Transverse colon (tissue), 4 donors: ENCODE measurements around the gene HSCB. TPM values are rescaled to one million over a fixed set of nuclear protein-coding genes. Genes with fewer than 3 reads are reported as not detected.
"Not testable (repeated sequence)": the region's sequence is repeated elsewhere in the genome, so short reads cannot be mapped to it uniquely, and the experiment has no call there.

Source experiments
- DNase-seq: peaks from one replicate; pipeline ENCODE4 v3.0.0-alpha.2; 2019
- H3K27ac ChIP-seq, 4 donors: fragments of 200-600 bp; sonication (generic); 2 replicates each; pipeline ENCODE4 v1.5.1; 2016 to 2018; ENCODE audit warnings: inconsistent platforms in 4 of 4
- H3K27me3 ChIP-seq: fragments of 200-600 bp; sonication (generic); 2 replicates; pipeline ENCODE4 v1.5.1; 2017; ENCODE audit warnings: inconsistent platforms
- H3K36me3 ChIP-seq, 4 donors: fragments of 200-600 bp; sonication (generic); 2 replicates each; pipeline ENCODE4 v1.5.1; 2017 to 2019; ENCODE audit warnings: inconsistent platforms in 4 of 4
- H3K4me1 ChIP-seq, 4 donors: fragments of 200-600 bp; sonication (generic); 2 replicates each; pipeline ENCODE4 v1.5.1; 2017 to 2020; ENCODE audit warnings: inconsistent platforms in 4 of 4
- H3K4me3 ChIP-seq, 4 donors: fragments of 200-600 bp; sonication (generic); 1 replicate in 1 of 4; 2 replicates in 3 of 4; pipeline versions ENCODE4 v1.5.1 to v1.6.1; 2017 to 2019; ENCODE audit warnings: inconsistent platforms in 4 of 4
- H3K9me3 ChIP-seq, 2 donors: fragments of 200-600 bp; sonication (generic); 2 replicates each; pipeline ENCODE4 v1.5.1; 2017 to 2019; ENCODE audit warnings: inconsistent platforms in 2 of 2
- CTCF ChIP-seq, 5 experiments: fragments of 200-600 bp in 3 of 5; fragments of 450-650 bp in 2 of 5; sonication (generic) in 3 of 5; IDR thresholded peaks; 1 replicate in 2 of 5; 2 replicates in 3 of 5; pipeline ENCODE4 v1.5.1; 2016 to 2017; ENCODE audit warnings: antibody characterized with exemption in 5 of 5, inconsistent platforms in 3 of 5, mild to moderate bottlenecking in 2 of 5, moderate library complexity in 1 of 5
- EP300 ChIP-seq: sonication (generic); formaldehyde crosslinking; IDR thresholded peaks from one replicate; pipeline ENCODE4 v1.6.1; 2017; ENCODE audit warnings: antibody characterized with exemption, low read depth
- POLR2A ChIP-seq: fragments of 450-650 bp; IDR thresholded peaks from one replicate; pipeline ENCODE4 v1.6.1; 2016; ENCODE audit warnings: antibody characterized with exemption, mild to moderate bottlenecking, moderate library complexity
- POLR2AphosphoS5 ChIP-seq, 3 donors: sonication (generic); formaldehyde crosslinking; IDR thresholded peaks; one replicate each; pipeline ENCODE4 v1.6.1; 2016; ENCODE audit warnings: antibody characterized with exemption in 3 of 3
- WGBS, 2 donors: methylation state at CpG; one replicate each; pipeline ENCODE4 v1.1.5; 2018; ENCODE audit warnings: low coverage in 1 of 2; 5-methylcytosine and 5-hydroxymethylcytosine counted together
- in situ Hi-C, 4 donors: fragments of 200-750 bp; cut with MboI; loops; one replicate each; pipeline versions ENCODE4 v1.15.0 to v1.15.1; 2017; ENCODE audit warnings: low sequenced_read_pairs in 3 of 4, low pct_ligation_motif_present in 1 of 4, low pct_unique_long_range_greater_than_20kb in 1 of 4
- intact Hi-C: fragments of 100-400 bp; cut with DNase I; formaldehyde crosslinking; loops from one replicate; pipeline ENCODE4 v1.15.1; 2023; ENCODE audit warnings: low total_unique reads
- total RNA-seq, 4 donors: library from RNA; depleted of rRNA; stranded (reverse); fragments of >200 nt; gene quantifications; one replicate each; pipeline ENCODE4 v1.1.0, GENCODE V29; 2016

Gene HSCB
- total RNA-seq, 4 donors from 2014 or later = 2.6 to 25.3 (median 20.5) TPM

GRCh38 chr22:28801845-28802594 lies 60.2 kb downstream of the HSCB start:
- H3K36me3 ChIP-seq = peaks cover 0 to 4% (median under 1%) of the 10 kb centered on the region in 4 donors
- DNase-seq = peak; percentile 38
- H3K27ac ChIP-seq = peak overlapping the region; percentile 98 to 100 (median 100)
- no peaks in the 10 kb centered on the region for H3K9me3 ChIP-seq
- intact Hi-C loops (no loop called here), in situ Hi-C loops (no loop called here)
- peaks cover 12 to 44% (median 37%) of the 10 kb centered on the region in 4 donors for H3K4me1 ChIP-seq
- no peaks in the 10 kb centered on the region for H3K27me3 ChIP-seq
- 28 to 36% methylated on average over 7 to 14 of the region's 14 CpGs for WGBS, 2 donors
- TF ChIP-seq CTCF (IDR thresholded peaks at IDR 0.05) (no peak), POLR2AphosphoS5 (IDR thresholded peaks at IDR 0.05) (peak in 1 of 3 donors; percentile 26), POLR2A (peak; percentile 14), EP300 (no peak)
- peak overlapping the region in 3 of 4 donors; percentile 71 to 99 (median 91) for H3K4me3 ChIP-seq

GRCh38 chr22:28802595-28803123 lies 60.8 kb downstream of the HSCB start:
- Histone ChIP-seq H3K27ac (peak overlapping the region; percentile 98 to 100 (median 100)), H3K4me3 (peak overlapping the region in 1 of 4 donors; percentile 99), H3K27me3 (no peaks in the 10 kb centered on the region), H3K36me3 (no peaks in the 10 kb centered on the region), H3K4me1 (peaks cover 10 to 37% (median 31%) of the 10 kb centered on the region in 4 donors), H3K9me3 (no peaks in the 10 kb centered on the region)
- intact Hi-C loops = no loop called here
- TF ChIP-seq EP300 (no peak), POLR2A (no peak), CTCF (IDR thresholded peaks at IDR 0.05) (peak; percentile 3 to 45 (median 18))
- DNase-seq = no peak
- in situ Hi-C loops = no loop called here
- WGBS, 2 donors = 51 to 71% methylated on average over 5 to 7 of the region's 7 CpGs

GRCh38 chr22:28805426-28805825 lies 63.6 kb downstream of the HSCB start:
- in situ Hi-C loops, H3K4me3 ChIP-seq, H3K36me3 ChIP-seq, intact Hi-C loops, H3K27ac ChIP-seq, H3K27me3 ChIP-seq, DNase-seq, H3K9me3 ChIP-seq: not testable (repeated sequence)
- 83 to 86% methylated on average over 4 to 5 of the region's 5 CpGs for WGBS, 2 donors
- peaks cover 10 to 26% (median 20%) of the 10 kb centered on the region in 4 donors for H3K4me1 ChIP-seq

Other genes with a start within 250 kb of the HSCB start
- gene TTC28, start 62.2 kb upstream of the HSCB start, total RNA-seq = 10 to 100 TPM in 2 of 4 donors, 1 to 10 TPM in 2; 7.6 to 84.2 (median 12.4) TPM
- 10 to 100 TPM in 2 of 4 donors, 1 to 10 TPM in 1, not detected in 1; 6.6 to 12.1 (median 10.8) TPM for gene CHEK2, start 219 bp upstream of the HSCB start, total RNA-seq
- gene CCDC117, start 30.7 kb downstream of the HSCB start, total RNA-seq = 10 to 100 TPM; 16.8 to 25.6 (median 20.6) TPM
- gene XBP1, start 58.5 kb downstream of the HSCB start, total RNA-seq = 100 to 1,000 TPM in 3 of 4 donors, 10 to 100 TPM in 1; 68.1 to 263 (median 190) TPM
- gene ZNRF3, start 141.5 kb downstream of the HSCB start, total RNA-seq = 10 to 100 TPM in 1 of 4 donors, 1 to 10 TPM in 3; 4.5 to 10.7 (median 8.3) TPM